Measurements from ENCODE around the gene TSEN54. TPM values are rescaled to one million over a fixed set of nuclear protein-coding genes. Genes with fewer than 3 reads are reported as not detected.

The TSEN54 gene
- polyA plus RNA-seq, 1 of the 3 experiments (the other 2 are of a cell fraction) = 29.8 TPM

DNA sequence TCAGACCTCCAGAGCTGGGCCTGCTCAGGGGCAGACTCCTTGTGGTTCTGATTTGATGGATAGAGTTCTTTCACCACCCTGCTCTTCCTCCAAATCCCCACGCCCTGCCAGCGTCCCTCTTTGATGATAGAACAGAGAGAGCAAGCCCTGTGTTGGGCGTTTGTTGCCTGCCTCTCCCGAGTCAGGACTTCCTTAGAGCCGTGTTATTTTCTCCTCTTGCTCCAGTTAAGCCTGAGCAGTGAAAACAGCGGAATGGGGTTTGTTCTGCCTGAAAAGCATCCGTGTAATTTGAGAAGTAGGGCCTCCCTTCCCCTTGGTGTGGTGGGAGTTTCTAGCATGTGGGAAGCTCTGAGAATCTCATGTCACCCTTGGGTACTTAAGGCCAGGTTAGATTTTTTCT is 37.8 kb upstream of the TSEN54 start:
- TF ChIP-seq, protein P1, sequence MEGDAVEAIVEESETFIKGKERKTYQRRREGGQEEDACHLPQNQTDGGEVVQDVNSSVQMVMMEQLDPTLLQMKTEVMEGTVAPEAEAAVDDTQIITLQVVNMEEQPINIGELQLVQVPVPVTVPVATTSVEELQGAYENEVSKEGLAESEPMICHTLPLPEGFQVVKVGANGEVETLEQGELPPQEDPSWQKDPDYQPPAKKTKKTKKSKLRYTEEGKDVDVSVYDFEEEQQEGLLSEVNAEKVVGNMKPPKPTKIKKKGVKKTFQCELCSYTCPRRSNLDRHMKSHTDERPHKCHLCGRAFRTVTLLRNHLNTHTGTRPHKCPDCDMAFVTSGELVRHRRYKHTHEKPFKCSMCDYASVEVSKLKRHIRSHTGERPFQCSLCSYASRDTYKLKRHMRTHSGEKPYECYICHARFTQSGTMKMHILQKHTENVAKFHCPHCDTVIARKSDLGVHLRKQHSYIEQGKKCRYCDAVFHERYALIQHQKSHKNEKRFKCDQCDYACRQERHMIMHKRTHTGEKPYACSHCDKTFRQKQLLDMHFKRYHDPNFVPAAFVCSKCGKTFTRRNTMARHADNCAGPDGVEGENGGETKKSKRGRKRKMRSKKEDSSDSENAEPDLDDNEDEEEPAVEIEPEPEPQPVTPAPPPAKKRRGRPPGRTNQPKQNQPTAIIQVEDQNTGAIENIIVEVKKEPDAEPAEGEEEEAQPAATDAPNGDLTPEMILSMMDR (IDR thresholded peaks at IDR 0.05) = no peak
- TF ChIP-seq EZH2phosphoT487 (IDR thresholded peaks at IDR 0.05; ENCODE audit: borderline replicate concordance, low read depth) (no peak), RFX5 (IDR thresholded peaks at IDR 0.05; ENCODE audit: low read length) (no peak), SMC3 (IDR thresholded peaks at IDR 0.05; ENCODE audit: low read depth, low read length) (no peak), FOXM1 (IDR thresholded peaks at IDR 0.05; ENCODE audit: low read depth) (no peak), CHD2 (IDR thresholded peaks at IDR 0.05; ENCODE audit: low read length, partially characterized antibody) (no peak), SIN3A (IDR thresholded peaks at IDR 0.05; ENCODE audit: borderline replicate concordance, low read depth, low read length) (no peak)
- TF ChIP-seq, protein P2, sequence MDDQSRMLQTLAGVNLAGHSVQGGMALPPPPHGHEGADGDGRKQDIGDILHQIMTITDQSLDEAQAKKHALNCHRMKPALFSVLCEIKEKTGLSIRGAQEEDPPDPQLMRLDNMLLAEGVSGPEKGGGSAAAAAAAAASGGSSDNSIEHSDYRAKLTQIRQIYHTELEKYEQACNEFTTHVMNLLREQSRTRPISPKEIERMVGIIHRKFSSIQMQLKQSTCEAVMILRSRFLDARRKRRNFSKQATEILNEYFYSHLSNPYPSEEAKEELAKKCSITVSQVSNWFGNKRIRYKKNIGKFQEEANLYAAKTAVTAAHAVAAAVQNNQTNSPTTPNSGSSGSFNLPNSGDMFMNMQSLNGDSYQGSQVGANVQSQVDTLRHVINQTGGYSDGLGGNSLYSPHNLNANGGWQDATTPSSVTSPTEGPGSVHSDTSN (IDR thresholded peaks at IDR 0.05) = no peak
- H3K9me3 ChIP-seq = no peaks in the 10 kb centered on the region
- no peak overlapping the region for H3K4me3 ChIP-seq (ENCODE audit: low read depth in 2 of 2, low read length in 1 of 2)
- H3K79me2 ChIP-seq (ENCODE audit: insufficient read depth) = peaks cover 14% of the 10 kb centered on the region; the same call in 1 of the 2 replicates
- 96% methylated on average over 7 of the region's 7 CpGs for WGBS (ENCODE audit: low lambda C conversion rate)
- H3K4me1 ChIP-seq (ENCODE audit: control insufficient read depth in 1 of 2, insufficient read depth in 2 of 2, low read depth in 1 of 2, low read length in 1 of 2) = no peaks in the 10 kb centered on the region; a peak in 1 of 4 replicates
- H3K9ac ChIP-seq = no peak overlapping the region
- no peaks in the 10 kb centered on the region for H3K27me3 ChIP-seq (ENCODE audit: insufficient read depth)
- peaks cover 30% of the 10 kb centered on the region for H4K20me1 ChIP-seq (ENCODE audit: insufficient read depth)
- ChIA-PET POLR2A (no interaction called here), CTCF (interaction anchor here (0.9 to 1.3 kb wide), 7 partner anchors 20 to 271 kb away, joined by 3 to 5 read pairs (median 3); partner anchors contain the start of gene SMIM5)
- no peak overlapping the region for H2AFZ ChIP-seq (ENCODE audit: low read depth)
- no peaks in the 10 kb centered on the region for H3F3A ChIP-seq (replicated peaks; ENCODE audit: insufficient read depth)
- H3K36me3 ChIP-seq (replicated peaks in 1 of 2; ENCODE audit: control insufficient read depth in 1 of 2, insufficient read depth in 2 of 2, low read length in 1 of 2) = peaks cover 6 to 18% of the 10 kb centered on the region in 2 experiments
- no peaks in the 10 kb centered on the region for H3K9me2 ChIP-seq
- no peak for DNase-seq
- no peak overlapping the region for H3K27ac ChIP-seq (ENCODE audit: low read depth in 2 of 2, low read length in 1 of 2)
- H3K4me2 ChIP-seq = no peak overlapping the region

DNA sequence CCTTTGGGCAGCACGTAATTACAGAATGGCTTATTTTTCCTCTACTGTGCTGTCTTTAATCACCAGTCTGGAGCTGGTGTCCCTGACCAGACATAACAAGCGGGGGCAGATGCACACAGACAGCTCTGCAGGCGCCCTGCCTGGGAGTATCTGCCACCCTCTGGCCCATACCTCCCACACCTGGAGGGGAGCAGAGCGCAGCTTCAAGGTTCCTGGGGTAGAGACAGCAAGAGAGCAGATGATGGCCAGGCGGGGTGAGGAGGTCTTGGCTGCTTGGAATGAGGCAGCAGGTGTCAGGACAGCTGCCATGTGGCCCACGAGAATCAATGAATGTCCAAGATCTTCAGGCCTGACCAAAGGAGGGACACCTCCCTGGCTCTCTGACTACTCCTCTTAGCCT is 36.0 kb upstream of the TSEN54 start:
- no peak overlapping the region for H3K4me3 ChIP-seq (ENCODE audit: low read depth in 2 of 2, low read length in 1 of 2)
- ChIA-PET CTCF (interaction anchor here (0.9 to 1.3 kb wide), 4 partner anchors 36 to 68 kb away, joined by 3 to 4 read pairs (median 4); partner anchors contain the start of gene TSEN54), POLR2A (interaction anchor here (0.6 kb wide), 1 partner anchor 37 kb away, joined by 6 read pairs; no protein-coding TSS in a partner anchor)
- H3K9me3 ChIP-seq = no peaks in the 10 kb centered on the region
- H2AFZ ChIP-seq (ENCODE audit: low read depth) = no peak overlapping the region
- peaks cover 17% of the 10 kb centered on the region; the same call in 1 of the 2 replicates for H3K79me2 ChIP-seq (ENCODE audit: insufficient read depth)
- H3K4me1 ChIP-seq (ENCODE audit: control insufficient read depth in 1 of 2, insufficient read depth in 2 of 2, low read depth in 1 of 2, low read length in 1 of 2) = no peaks in the 10 kb centered on the region; a peak in 1 of 4 replicates
- H3K4me2 ChIP-seq = no peak overlapping the region
- no peaks in the 10 kb centered on the region for H3K27me3 ChIP-seq (ENCODE audit: insufficient read depth)
- H3K36me3 ChIP-seq (replicated peaks in 1 of 2; ENCODE audit: control insufficient read depth in 1 of 2, insufficient read depth in 2 of 2, low read length in 1 of 2) = peaks cover 5 to 11% of the 10 kb centered on the region in 2 experiments
- no peak overlapping the region for H3K27ac ChIP-seq (ENCODE audit: low read depth in 2 of 2, low read length in 1 of 2)
- H3F3A ChIP-seq (replicated peaks; ENCODE audit: insufficient read depth) = no peaks in the 10 kb centered on the region
- no peaks in the 10 kb centered on the region for H3K9me2 ChIP-seq
- 100% methylated on average over 6 of the region's 6 CpGs for WGBS (ENCODE audit: low lambda C conversion rate)
- H4K20me1 ChIP-seq (ENCODE audit: insufficient read depth) = peaks cover 28% of the 10 kb centered on the region
- DNase-seq = no peak
- no peak overlapping the region for H3K9ac ChIP-seq
- TF ChIP-seq, protein P3, sequence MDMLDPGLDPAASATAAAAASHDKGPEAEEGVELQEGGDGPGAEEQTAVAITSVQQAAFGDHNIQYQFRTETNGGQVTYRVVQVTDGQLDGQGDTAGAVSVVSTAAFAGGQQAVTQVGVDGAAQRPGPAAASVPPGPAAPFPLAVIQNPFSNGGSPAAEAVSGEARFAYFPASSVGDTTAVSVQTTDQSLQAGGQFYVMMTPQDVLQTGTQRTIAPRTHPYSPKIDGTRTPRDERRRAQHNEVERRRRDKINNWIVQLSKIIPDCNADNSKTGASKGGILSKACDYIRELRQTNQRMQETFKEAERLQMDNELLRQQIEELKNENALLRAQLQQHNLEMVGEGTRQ (IDR thresholded peaks at IDR 0.05; ENCODE audit: borderline replicate concordance, low read depth, low read length) = no peak
- TF ChIP-seq MEF2A (IDR thresholded peaks at IDR 0.05; ENCODE audit: borderline replicate concordance, low read depth) (no peak), FOXJ3 (CRISPR knock-in tag; IDR thresholded peaks at IDR 0.05) (no peak), YY1 (IDR thresholded peaks at IDR 0.05; ENCODE audit: low read depth) (no peak), TEAD4 (IDR thresholded peaks at IDR 0.05; ENCODE audit: borderline replicate concordance, insufficient read depth) (no peak), TCF12 (IDR thresholded peaks at IDR 0.05) (no peak), FOXM1 (IDR thresholded peaks at IDR 0.05; ENCODE audit: low read depth) (no peak), RAD21 (IDR thresholded peaks at IDR 0.05; ENCODE audit: low read length) (no peak), SMC3 (IDR thresholded peaks at IDR 0.05; ENCODE audit: low read depth, low read length) (no peak), SIN3A (IDR thresholded peaks at IDR 0.05; ENCODE audit: borderline replicate concordance, low read depth, low read length) (no peak), JUND (IDR thresholded peaks at IDR 0.05) (no peak), MXI1 (IDR thresholded peaks at IDR 0.05; ENCODE audit: low read depth, low read length) (no peak)
- TF ChIP-seq, protein P4, sequence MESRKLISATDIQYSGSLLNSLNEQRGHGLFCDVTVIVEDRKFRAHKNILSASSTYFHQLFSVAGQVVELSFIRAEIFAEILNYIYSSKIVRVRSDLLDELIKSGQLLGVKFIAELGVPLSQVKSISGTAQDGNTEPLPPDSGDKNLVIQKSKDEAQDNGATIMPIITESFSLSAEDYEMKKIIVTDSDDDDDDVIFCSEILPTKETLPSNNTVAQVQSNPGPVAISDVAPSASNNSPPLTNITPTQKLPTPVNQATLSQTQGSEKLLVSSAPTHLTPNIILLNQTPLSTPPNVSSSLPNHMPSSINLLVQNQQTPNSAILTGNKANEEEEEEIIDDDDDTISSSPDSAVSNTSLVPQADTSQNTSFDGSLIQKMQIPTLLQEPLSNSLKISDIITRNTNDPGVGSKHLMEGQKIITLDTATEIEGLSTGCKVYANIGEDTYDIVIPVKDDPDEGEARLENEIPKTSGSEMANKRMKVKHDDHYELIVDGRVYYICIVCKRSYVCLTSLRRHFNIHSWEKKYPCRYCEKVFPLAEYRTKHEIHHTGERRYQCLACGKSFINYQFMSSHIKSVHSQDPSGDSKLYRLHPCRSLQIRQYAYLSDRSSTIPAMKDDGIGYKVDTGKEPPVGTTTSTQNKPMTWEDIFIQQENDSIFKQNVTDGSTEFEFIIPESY (IDR thresholded peaks at IDR 0.05; ENCODE audit: borderline replicate concordance, low read depth) = no peak
- TF ChIP-seq, protein P5, sequence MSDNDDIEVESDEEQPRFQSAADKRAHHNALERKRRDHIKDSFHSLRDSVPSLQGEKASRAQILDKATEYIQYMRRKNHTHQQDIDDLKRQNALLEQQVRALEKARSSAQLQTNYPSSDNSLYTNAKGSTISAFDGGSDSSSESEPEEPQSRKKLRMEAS (IDR thresholded peaks at IDR 0.05; ENCODE audit: low read depth) = no peak
- TF ChIP-seq, protein P6, sequence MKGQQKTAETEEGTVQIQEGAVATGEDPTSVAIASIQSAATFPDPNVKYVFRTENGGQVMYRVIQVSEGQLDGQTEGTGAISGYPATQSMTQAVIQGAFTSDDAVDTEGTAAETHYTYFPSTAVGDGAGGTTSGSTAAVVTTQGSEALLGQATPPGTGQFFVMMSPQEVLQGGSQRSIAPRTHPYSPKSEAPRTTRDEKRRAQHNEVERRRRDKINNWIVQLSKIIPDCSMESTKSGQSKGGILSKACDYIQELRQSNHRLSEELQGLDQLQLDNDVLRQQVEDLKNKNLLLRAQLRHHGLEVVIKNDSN (IDR thresholded peaks at IDR 0.05; ENCODE audit: borderline replicate concordance, low read depth) = no peak
